IPS-15b (cell line): ENCODE results near the gene AGAP1.

Experiments
- H3K27me3 ChIP-seq: one replicate; pipeline ENCODE4 v1.6.1; 2013; ENCODE audit warnings: low read length; ENCODE audit not compliant: control insufficient read depth, insufficient read depth
- H3K36me3 ChIP-seq: one replicate; pipeline ENCODE4 v1.6.1; 2013; ENCODE audit warnings: low read length; ENCODE audit not compliant: control insufficient read depth, insufficient read depth
- H3K4me1 ChIP-seq: one replicate; pipeline ENCODE4 v1.6.1; 2013; ENCODE audit warnings: mild to moderate bottlenecking, low read length; ENCODE audit not compliant: control insufficient read depth, insufficient read depth
- H3K4me3 ChIP-seq: one replicate; pipeline ENCODE4 v1.5.1; 2013; ENCODE audit warnings: low read depth, low read length
- H3K9ac ChIP-seq: one replicate; pipeline ENCODE4 v1.6.1; 2013; ENCODE audit warnings: low read depth, mild to moderate bottlenecking, low read length
- H3K9me3 ChIP-seq: one replicate; pipeline ENCODE4 v1.6.1; 2013; ENCODE audit warnings: mild to moderate bottlenecking, low read length; ENCODE audit not compliant: control insufficient read depth, insufficient read depth

The AGAP1 gene

GRCh38 chr2:236175548-236176150 lies 681.8 kb downstream of the AGAP1 start:
- H3K36me3 ChIP-seq, result no peaks in the 10 kb centered on the region
- no peak overlapping the region for H3K9ac ChIP-seq
- H3K4me3 ChIP-seq, result no peak overlapping the region
- H3K9me3 ChIP-seq, result no peaks in the 10 kb centered on the region
- H3K27me3 ChIP-seq, result peaks cover 88% of the 10 kb centered on the region
- H3K4me1 ChIP-seq, result peaks cover 37% of the 10 kb centered on the region

GRCh38 chr2:236176417-236176816 lies 682.6 kb downstream of the AGAP1 start:
- Histone ChIP-seq H3K9me3 (no peaks in the 10 kb centered on the region), H3K4me1 (peaks cover 31% of the 10 kb centered on the region), H3K36me3 (no peaks in the 10 kb centered on the region), H3K27me3 (peaks cover 80% of the 10 kb centered on the region), H3K9ac (no peak overlapping the region), H3K4me3 (no peak overlapping the region)

GRCh38 chr2:236176951-236177350 lies 683.1 kb downstream of the AGAP1 start:
- no peak overlapping the region for H3K9ac ChIP-seq
- no peak overlapping the region for H3K4me3 ChIP-seq
- no peaks in the 10 kb centered on the region for H3K9me3 ChIP-seq
- peaks cover 28% of the 10 kb centered on the region for H3K4me1 ChIP-seq
- H3K36me3 ChIP-seq, result no peaks in the 10 kb centered on the region
- H3K27me3 ChIP-seq, result peaks cover 75% of the 10 kb centered on the region

- no peaks in the 10 kb centered on the region for H3K36me3 ChIP-seq
- peaks cover 24% of the 10 kb centered on the region for H3K4me1 ChIP-seq
- H3K9ac ChIP-seq, result no peak overlapping the region
- no peaks in the 10 kb centered on the region for H3K9me3 ChIP-seq
- H3K27me3 ChIP-seq, result peaks cover 68% of the 10 kb centered on the region
- H3K4me3 ChIP-seq, result peak overlapping the region; percentile 27
Observed at GRCh38 chr2:236177604-236177966, 683.7 kb downstream of the AGAP1 start.

- Histone ChIP-seq H3K4me3 (peak overlapping the region; percentile 38), H3K27me3 (peaks cover 62% of the 10 kb centered on the region), H3K9me3 (no peaks in the 10 kb centered on the region), H3K9ac (no peak overlapping the region), H3K4me1 (peaks cover 24% of the 10 kb centered on the region), H3K36me3 (no peaks in the 10 kb centered on the region)
Observed at GRCh38 chr2:236177967-236178889, 684.4 kb downstream of the AGAP1 start.

- Histone ChIP-seq H3K27me3 (peaks cover 55% of the 10 kb centered on the region), H3K36me3 (no peaks in the 10 kb centered on the region), H3K9me3 (no peaks in the 10 kb centered on the region), H3K9ac (no peak overlapping the region), H3K4me1 (peaks cover 21% of the 10 kb centered on the region), H3K4me3 (peak overlapping the region; percentile 38)
Observed at GRCh38 chr2:236178890-236179235, 685.0 kb downstream of the AGAP1 start.

GRCh38 chr2:236179236-236180075 lies 685.6 kb downstream of the AGAP1 start:
- Histone ChIP-seq H3K9ac (no peak overlapping the region), H3K27me3 (peaks cover 49% of the 10 kb centered on the region)

GRCh38 chr2:236180076-236180816 lies 686.4 kb downstream of the AGAP1 start:
- peak overlapping the region; percentile 11 for H3K4me3 ChIP-seq
- H3K27me3 ChIP-seq, result peaks cover 42% of the 10 kb centered on the region
- H3K9ac ChIP-seq, result no peak overlapping the region

More at GRCh38 chr2:236179236-236180075, 685.6 kb downstream of the AGAP1 start:
- Histone ChIP-seq H3K9me3 (no peaks in the 10 kb centered on the region), H3K4me1 (peaks cover 16% of the 10 kb centered on the region), H3K36me3 (no peaks in the 10 kb centered on the region), H3K4me3 (peak overlapping the region; percentile 38)

GRCh38 chr2:236180831-236181453 lies 687.1 kb downstream of the AGAP1 start:
- Histone ChIP-seq H3K4me3 (no peak overlapping the region), H3K9me3 (no peaks in the 10 kb centered on the region), H3K27me3 (peaks cover 35% of the 10 kb centered on the region), H3K4me1 (peaks cover 6% of the 10 kb centered on the region), H3K9ac (no peak overlapping the region), H3K36me3 (no peaks in the 10 kb centered on the region)

More at GRCh38 chr2:236180076-236180816, 686.4 kb downstream of the AGAP1 start:
- Histone ChIP-seq H3K4me1 (peaks cover 8% of the 10 kb centered on the region), H3K36me3 (no peaks in the 10 kb centered on the region), H3K9me3 (no peaks in the 10 kb centered on the region)
